GM18873 (cell line): ENCODE results near the gene CBX4.

ENCODE experiments used
- ATAC-seq: cut with Tn5 transposase; IDR thresholded peaks from one replicate; pipeline ENCODE4 v1.9.1; 2021; ENCODE audit warnings: mild to moderate bottlenecking, moderate library complexity, moderate number of reproducible peaks; ENCODE audit not compliant: unreplicated experiment, low FRiP score

The CBX4 gene

GRCh38 chr17:79831265-79832217, 7.7 kb downstream of the CBX4 start:
- no peak for ATAC-seq

- ATAC-seq = no peak
These were observed 8.4 kb downstream of the CBX4 start for GRCh38 chr17:79830763-79831264.

GRCh38 chr17:79830303-79830702, 8.9 kb downstream of the CBX4 start:
- no peak for ATAC-seq

GRCh38 chr17:79829457-79829856, 9.8 kb downstream of the CBX4 start:
- no peak for ATAC-seq

GRCh38 chr17:79829004-79829403, 10.2 kb downstream of the CBX4 start:
- no peak for ATAC-seq

- ATAC-seq = no peak
These were observed 12.2 kb downstream of the CBX4 start for GRCh38 chr17:79826841-79827578.

- no peak for ATAC-seq
These were observed 13.0 kb downstream of the CBX4 start for GRCh38 chr17:79826204-79826680.

GRCh38 chr17:79825580-79825921, 13.7 kb downstream of the CBX4 start:
- ATAC-seq = no peak

- no peak for ATAC-seq
These were observed 14.2 kb downstream of the CBX4 start for GRCh38 chr17:79824893-79825579.

- ATAC-seq = no peak
These were observed 15.0 kb downstream of the CBX4 start for GRCh38 chr17:79824234-79824633.

GRCh38 chr17:79822583-79823124, 16.6 kb downstream of the CBX4 start:
- ATAC-seq = no peak

- no peak for ATAC-seq
These were observed 17.7 kb downstream of the CBX4 start for GRCh38 chr17:79821331-79822095.

- ATAC-seq = no peak
These were observed 18.3 kb downstream of the CBX4 start for GRCh38 chr17:79820959-79821330.

- ATAC-seq = no peak
These were observed 19.5 kb downstream of the CBX4 start for GRCh38 chr17:79819534-79820276.

GRCh38 chr17:79819085-79819484, 20.2 kb downstream of the CBX4 start:
- ATAC-seq = no peak

GRCh38 chr17:79818026-79818758, 21.0 kb downstream of the CBX4 start:
- ATAC-seq = no peak

GRCh38 chr17:79815836-79816461, 23.3 kb downstream of the CBX4 start:
- ATAC-seq = no peak
